ENCODE data around the gene PTPN23. TPM values are rescaled to one million over a fixed set of nuclear protein-coding genes. Genes with fewer than 3 reads are reported as not detected.

Gene PTPN23
- total and polyA plus RNA-seq, 11 donors, result 11.0 to 30.3 (median 17.4) TPM

DNA sequence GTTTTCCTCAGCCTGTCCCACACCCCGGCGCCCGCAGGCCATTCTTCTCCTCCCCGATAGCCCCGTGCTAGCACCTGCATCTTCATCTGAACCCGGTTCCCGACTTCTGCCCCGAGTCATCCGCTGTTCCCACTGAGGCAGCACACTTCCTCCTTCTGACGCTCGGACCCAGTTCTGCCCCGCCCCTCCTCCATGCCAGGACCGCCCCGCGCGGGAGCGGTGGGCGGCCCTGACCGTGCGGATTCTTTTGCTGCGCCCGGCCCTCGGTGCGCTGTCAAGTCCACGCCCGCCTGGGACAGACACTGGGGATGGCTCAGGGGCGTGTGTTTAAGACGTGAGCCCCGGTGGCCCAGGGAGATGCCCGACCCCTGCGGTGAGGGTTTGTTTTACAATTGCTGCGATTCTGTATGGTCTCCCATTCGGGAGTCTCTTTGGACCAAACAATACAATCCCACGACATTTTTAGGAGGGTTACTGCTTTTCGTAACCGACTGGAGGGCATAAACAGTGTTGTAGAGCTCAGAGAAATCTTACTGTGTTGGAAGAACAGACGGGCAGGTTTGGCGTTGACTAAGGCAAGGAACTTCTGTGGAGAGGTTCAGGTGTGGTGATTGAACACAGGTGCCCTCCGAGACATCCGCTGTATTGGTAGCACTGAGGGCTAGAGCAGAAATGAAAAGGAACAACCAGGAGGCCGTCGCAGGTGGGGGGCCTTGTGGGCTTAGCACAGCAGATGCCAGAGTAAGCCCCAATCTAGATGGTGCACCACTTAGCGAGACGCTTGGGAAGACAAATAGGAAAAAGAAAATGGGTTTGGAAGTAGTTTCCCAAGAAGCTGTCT, 716 bp downstream of the PTPN23 start:
- intact Hi-C loops (cut with DNase I), result loop anchor here in 1 of 10 donors (5.0 kb wide), 2 partner anchors 96 to 99 kb away; partner anchors contain the start of genes KIF9, KLHL18 and SCAP
- no peaks in the 10 kb centered on the region for H3K27me3 ChIP-seq
- DNase-seq (peak; percentile 84 to 91 (median 89)), ATAC-seq (peak; percentile 63 to 85 (median 84))
- H3K36me3 ChIP-seq, result peaks cover 0 to 11% (median 0%) of the 10 kb centered on the region in 9 donors
- H3K4me3 ChIP-seq, result peak overlapping the region; percentile 54 to 97 (median 80)
- H3K27ac ChIP-seq, result peak overlapping the region; percentile 66 to 98 (median 93)
- peaks cover 0 to 54% (median 27%) of the 10 kb centered on the region in 12 donors for H3K4me1 ChIP-seq
- TF ChIP-seq CTCF (IDR thresholded peaks at IDR 0.05) (no peak), POLR2A (IDR thresholded peaks at IDR 0.05) (no peak)
- no peaks in the 10 kb centered on the region for H3K9me3 ChIP-seq
- 7 to 14% (median 7%) methylated on average over 25 to 44 of the region's 44 CpGs for WGBS, 4 donors

DNA sequence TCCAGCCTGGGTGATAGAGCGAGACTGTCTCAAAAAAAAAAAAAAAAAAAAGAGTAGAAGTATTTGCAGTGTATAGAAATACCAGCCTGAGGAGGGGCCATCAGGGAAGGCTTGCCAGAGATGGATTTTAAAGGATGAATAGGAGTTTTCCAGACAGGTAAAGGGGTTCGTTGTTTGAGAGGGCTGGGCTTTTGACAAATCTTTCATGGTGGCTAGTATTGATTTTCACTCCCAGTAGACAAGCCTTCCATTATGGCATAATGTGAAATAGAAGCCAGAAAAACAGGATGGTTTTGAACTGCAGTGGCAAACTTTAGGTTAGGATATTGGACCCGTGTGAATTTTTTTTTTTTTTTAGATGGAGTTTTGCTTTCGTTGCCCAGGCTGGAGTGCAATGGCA, 3.6 kb downstream of the PTPN23 start:
- H3K4me1 ChIP-seq, result peaks cover 0 to 52% (median 25%) of the 10 kb centered on the region in 12 donors
- ATAC-seq, result no peak
- no peaks in the 10 kb centered on the region for H3K9me3 ChIP-seq

DNA sequence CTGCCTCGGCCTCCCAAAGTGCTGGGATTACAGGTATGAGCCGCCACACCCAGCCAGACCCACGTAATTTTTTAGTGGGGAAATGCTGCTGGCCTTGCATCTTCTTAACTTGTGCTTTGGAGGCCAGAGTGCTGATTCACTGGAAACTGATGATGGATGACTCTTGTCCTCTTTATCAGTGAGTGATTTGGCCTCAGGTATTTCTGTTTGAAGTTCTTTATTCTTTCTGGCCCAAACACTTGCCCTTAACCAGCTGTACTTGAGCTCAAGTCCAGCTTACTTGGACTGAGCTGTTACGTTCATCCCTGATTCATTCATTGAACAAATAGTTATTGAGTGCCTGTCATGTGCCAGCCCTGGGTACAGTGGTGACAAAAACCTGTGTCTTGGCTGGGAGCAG, 4.2 kb downstream of the PTPN23 start:
- intact Hi-C loops (cut with DNase I), result no loop called here
- DNase-seq (no peak), ATAC-seq (no peak)
- 88 to 96% (median 92%) methylated on average over 4 of the region's 4 CpGs for WGBS, 4 donors
- Histone ChIP-seq H3K36me3 (peaks cover 0 to 30% (median 6%) of the 10 kb centered on the region in 9 donors), H3K4me3 (no peak overlapping the region), H3K4me1 (peaks cover 0 to 46% (median 19%) of the 10 kb centered on the region in 12 donors), H3K9me3 (no peaks in the 10 kb centered on the region), H3K27ac (no peak overlapping the region), H3K27me3 (no peaks in the 10 kb centered on the region)
- TF ChIP-seq CTCF (IDR thresholded peaks at IDR 0.05) (no peak), POLR2A (IDR thresholded peaks at IDR 0.05) (no peak)

More for the DNA sequence above, 3.6 kb downstream of the PTPN23 start:
- intact Hi-C loops (cut with DNase I), result loop anchor here in 1 of 10 donors (5.0 kb wide), 2 partner anchors 93 to 102 kb away; partner anchors contain the start of genes KIF9, KLHL18 and SCAP
- no peak for DNase-seq
- 91 to 95% (median 94%) methylated on average over 4 of the region's 4 CpGs for WGBS, 4 donors
- Histone ChIP-seq H3K4me3 (no peak overlapping the region), H3K27me3 (no peaks in the 10 kb centered on the region), H3K36me3 (peaks cover 0 to 29% (median 6%) of the 10 kb centered on the region in 9 donors), H3K27ac (no peak overlapping the region)
- TF ChIP-seq POLR2A (IDR thresholded peaks at IDR 0.05), result no peak
- no peak for TF ChIP-seq CTCF (IDR thresholded peaks at IDR 0.05)

- Histone ChIP-seq H3K36me3 (peaks cover 0 to 33% (median 6%) of the 10 kb centered on the region in 9 donors), H3K4me1 (peaks cover 0 to 44% (median 16%) of the 10 kb centered on the region in 12 donors), H3K27me3 (no peaks in the 10 kb centered on the region), H3K9me3 (no peaks in the 10 kb centered on the region), H3K4me3 (no peak overlapping the region), H3K27ac (no peak overlapping the region)
- no peak for TF ChIP-seq CTCF (IDR thresholded peaks at IDR 0.05)
- no peak for TF ChIP-seq POLR2A (IDR thresholded peaks at IDR 0.05)
- intact Hi-C loops (cut with DNase I), result no loop called here
- DNase-seq, result no peak
- ATAC-seq, result no peak
- 64 to 80% (median 70%) methylated on average over 2 of the region's 2 CpGs for WGBS, 4 donors
Measured at GRCh38 chr3:47385796-47386195, 5.0 kb downstream of the PTPN23 start.

Data from heart left ventricle (tissue), 16 donors.